GM21515 (cell line): ENCODE results near the gene CLDN10.
"Not testable (repeated sequence)": the region's sequence is repeated elsewhere in the genome, so short reads cannot be mapped to it uniquely, and the experiment has no call there.

Experiments used
- ATAC-seq: cut with Tn5 transposase; IDR thresholded peaks from one replicate; pipeline ENCODE4 v1.9.1; 2021; ENCODE audit not compliant: unreplicated experiment

CLDN10 gene

GRCh38 chr13:95552539-95553441 lies at the start of gene CLDN10:
Gene CLDN10, plus strand, starts transcription at chr13:95552720. Its CDS starts 34 bp downstream, at chr13:95552754.
- no peak for ATAC-seq

GRCh38 chr13:95503662-95504061 lies 48.9 kb upstream of the CLDN10 start:
- ATAC-seq, result peak; percentile 69

GRCh38 chr13:95505265-95505664 lies 47.3 kb upstream of the CLDN10 start:
- ATAC-seq, result no peak

GRCh38 chr13:95505986-95506385 lies 46.5 kb upstream of the CLDN10 start:
- no peak for ATAC-seq

- ATAC-seq, result no peak
These were observed 44.5 kb upstream of the CLDN10 start for GRCh38 chr13:95507991-95508390.

- no peak for ATAC-seq
These were observed 43.5 kb upstream of the CLDN10 start for GRCh38 chr13:95508996-95509395.

- no peak for ATAC-seq
These were observed 42.8 kb upstream of the CLDN10 start for GRCh38 chr13:95509521-95510310.

GRCh38 chr13:95510950-95511349 lies 41.6 kb upstream of the CLDN10 start:
- ATAC-seq, result no peak

- no peak for ATAC-seq
These were observed 40.1 kb upstream of the CLDN10 start for GRCh38 chr13:95512424-95512823.

GRCh38 chr13:95512957-95513356 lies 39.6 kb upstream of the CLDN10 start:
- ATAC-seq, result no peak

GRCh38 chr13:95515606-95516005 lies 36.9 kb upstream of the CLDN10 start:
- ATAC-seq, result not testable (repeated sequence)

- no peak for ATAC-seq
These were observed 36.5 kb upstream of the CLDN10 start for GRCh38 chr13:95516021-95516420.

- no peak for ATAC-seq
These were observed 36.0 kb upstream of the CLDN10 start for GRCh38 chr13:95516492-95516891.

- ATAC-seq, result no peak
These were observed 28.9 kb upstream of the CLDN10 start for GRCh38 chr13:95523598-95523997.

GRCh38 chr13:95524264-95524901 lies 28.1 kb upstream of the CLDN10 start:
- no peak for ATAC-seq

GRCh38 chr13:95527955-95528354 lies 24.6 kb upstream of the CLDN10 start:
- ATAC-seq, result no peak

- ATAC-seq, result no peak
These were observed 22.3 kb upstream of the CLDN10 start for GRCh38 chr13:95530178-95530577.

- no peak for ATAC-seq
These were observed 18.9 kb upstream of the CLDN10 start for GRCh38 chr13:95533545-95534160.

GRCh38 chr13:95535243-95535642 lies 17.3 kb upstream of the CLDN10 start:
- no peak for ATAC-seq

- no peak for ATAC-seq
These were observed 15.8 kb upstream of the CLDN10 start for GRCh38 chr13:95536632-95537241.

- ATAC-seq, result no peak
These were observed 11.6 kb upstream of the CLDN10 start for GRCh38 chr13:95540888-95541287.
